HK-2 (cell line): ENCODE results near the gene PRKCZ.
"Not testable (repeated sequence)": the region's sequence is repeated elsewhere in the genome, so short reads cannot be mapped to it uniquely, and the experiment has no call there.

Experiments
- DNase-seq: peaks from one replicate; pipeline ENCODE4 v3.0.0-alpha.2; 2018; ENCODE audit not compliant: unreplicated experiment

PRKCZ gene

GRCh38 chr1:2115008-2115641 is 64.9 kb downstream of the PRKCZ start:
- DNase-seq = no peak

GRCh38 chr1:2115702-2116341 is 65.6 kb downstream of the PRKCZ start:
- no peak for DNase-seq

GRCh38 chr1:2119886-2120285 is 69.7 kb downstream of the PRKCZ start:
- DNase-seq = no peak

DNA sequence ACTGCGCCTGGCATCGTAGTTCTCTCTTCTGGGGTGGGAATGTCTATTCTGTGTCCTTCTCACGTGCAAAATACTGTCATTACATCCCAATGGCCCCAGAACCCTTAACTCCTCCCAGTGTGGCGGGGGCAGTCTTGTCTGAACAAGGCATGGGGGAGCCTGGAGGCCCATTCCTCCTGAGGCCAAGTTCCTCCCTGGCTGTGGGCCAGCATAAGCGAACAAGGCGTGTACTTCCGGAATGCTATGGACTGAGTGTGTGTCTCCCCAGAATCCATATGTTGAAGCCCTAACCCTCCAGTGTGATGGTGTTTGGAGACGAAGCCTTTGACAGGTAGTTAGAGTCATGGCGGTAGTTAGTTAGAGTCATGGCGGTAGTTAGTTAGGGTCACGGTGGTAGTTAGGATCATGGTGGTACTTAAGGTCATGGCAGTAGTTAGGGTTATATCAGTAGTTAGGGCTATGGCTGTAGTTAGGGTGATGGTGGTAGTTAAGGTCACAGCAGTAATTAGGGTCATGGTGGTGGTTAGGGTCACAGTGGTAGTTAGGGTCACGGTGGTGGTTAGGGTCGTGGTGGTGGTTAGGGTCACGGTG is 71.0 kb downstream of the PRKCZ start:
- DNase-seq = no peak

DNA sequence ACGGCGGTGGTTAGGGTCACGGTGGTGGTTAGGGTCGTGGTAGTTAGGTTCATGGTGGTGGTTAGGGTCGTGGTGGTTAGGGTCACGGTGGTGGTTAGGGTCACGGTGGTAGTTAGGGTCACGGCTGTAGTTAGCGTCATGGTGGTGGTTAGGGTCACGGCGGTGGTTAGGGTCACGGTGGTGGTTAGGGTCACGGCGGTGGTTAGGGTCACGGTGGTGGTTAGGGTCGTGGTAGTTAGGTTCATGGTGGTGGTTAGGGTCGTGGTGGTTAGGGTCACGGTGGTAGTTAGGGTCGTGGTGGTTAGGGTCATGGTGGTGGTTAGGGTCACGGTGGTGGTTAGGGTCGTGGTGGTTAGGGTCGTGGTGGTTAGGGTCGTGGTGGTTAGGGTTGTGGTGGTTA is 71.6 kb downstream of the PRKCZ start:
- not testable (repeated sequence) for DNase-seq

- no peak for DNase-seq
Observed at GRCh38 chr1:2124446-2125198, 74.4 kb downstream of the PRKCZ start.

DNA sequence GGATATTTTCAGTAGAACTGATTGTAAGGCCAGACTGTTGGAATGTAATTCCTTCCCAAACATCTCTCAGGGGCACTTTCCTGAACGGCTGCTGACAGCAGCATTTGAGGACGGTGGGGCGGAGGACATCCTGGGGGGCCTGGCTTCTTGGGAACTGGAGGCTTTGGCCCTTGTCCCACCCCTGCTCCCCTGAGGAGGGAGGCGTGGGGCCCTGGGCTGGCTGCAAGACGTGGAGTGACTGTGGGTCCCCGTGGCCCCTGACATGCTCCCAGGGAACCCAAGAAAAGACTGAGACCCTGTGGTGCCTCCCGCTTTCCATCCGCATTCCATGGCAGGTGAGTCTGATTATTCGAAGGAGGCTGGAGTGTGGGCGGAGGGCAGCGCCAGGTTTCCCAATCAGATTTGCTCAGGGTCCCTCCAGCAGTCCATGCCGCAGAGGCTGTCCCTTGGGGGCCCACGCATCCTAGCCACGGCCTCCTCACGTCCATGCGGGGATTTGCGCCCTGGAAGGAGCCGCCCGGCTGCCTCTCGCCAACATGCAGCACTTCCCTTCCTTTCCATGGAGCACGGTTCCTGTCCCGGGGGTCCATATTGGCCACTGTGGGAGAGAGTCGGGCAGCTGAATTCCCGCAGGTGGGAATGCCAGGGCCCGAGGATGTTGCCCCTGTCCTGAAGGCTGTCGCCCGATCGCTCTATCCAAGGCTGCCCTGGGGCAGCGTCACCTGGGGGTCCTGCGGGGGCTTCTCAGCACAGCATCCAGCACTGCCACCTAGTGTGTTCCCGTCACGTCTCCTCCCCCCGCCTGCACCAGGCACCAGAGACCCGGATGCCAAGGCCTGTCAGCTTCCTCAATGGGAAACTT is 75.4 kb downstream of the PRKCZ start:
- DNase-seq = no peak

- DNase-seq = no peak
Observed at GRCh38 chr1:2126331-2127186, 76.3 kb downstream of the PRKCZ start.

DNA sequence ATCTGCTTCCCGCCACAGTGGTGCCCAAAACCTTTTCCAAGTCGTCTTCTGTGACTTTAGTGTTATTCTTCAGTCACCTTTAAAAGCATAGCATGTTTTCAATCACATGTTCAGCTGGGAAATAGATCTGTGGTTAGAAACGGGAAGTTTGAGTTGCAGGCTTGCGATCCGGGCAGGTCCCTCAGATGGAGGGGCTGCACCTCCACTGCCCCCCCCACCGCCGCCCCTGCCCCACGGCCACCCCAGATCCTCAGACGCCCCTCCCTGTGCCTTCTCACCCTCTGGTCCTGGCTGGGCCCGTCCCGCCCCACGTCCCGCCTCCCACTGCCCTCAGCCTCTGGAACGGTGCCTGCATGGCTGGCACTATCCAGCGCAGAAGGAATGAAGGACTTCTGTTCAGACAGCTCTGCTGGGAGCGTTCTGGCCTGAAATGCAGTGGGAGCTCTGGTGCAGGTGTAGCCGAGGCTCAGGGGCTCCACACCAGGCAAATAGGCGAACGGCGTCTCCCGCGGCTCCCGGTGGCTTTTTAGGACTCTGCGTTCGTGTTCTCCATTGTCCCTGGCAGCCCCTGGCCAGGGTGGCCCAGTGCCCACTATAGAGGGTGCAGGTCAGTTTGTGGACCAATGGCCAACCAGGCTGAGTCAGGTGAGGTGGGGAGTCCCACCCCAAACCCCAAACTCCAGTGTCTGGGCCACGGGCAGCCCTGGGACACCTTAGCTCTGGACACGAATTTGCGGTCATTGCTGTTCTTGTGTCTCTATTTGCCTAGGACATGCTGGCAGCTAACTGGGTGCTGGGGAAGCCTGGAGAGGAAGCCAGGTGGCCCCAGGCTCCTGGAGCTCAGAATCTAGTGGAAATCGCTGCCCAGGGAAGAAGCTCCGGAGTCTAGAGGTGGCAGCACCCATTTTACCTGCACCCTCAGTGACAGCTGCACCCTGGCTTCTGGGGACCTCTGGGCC is 77.3 kb downstream of the PRKCZ start:
- no peak for DNase-seq

- no peak for DNase-seq
Observed at GRCh38 chr1:2128189-2128901, 78.1 kb downstream of the PRKCZ start.

DNA sequence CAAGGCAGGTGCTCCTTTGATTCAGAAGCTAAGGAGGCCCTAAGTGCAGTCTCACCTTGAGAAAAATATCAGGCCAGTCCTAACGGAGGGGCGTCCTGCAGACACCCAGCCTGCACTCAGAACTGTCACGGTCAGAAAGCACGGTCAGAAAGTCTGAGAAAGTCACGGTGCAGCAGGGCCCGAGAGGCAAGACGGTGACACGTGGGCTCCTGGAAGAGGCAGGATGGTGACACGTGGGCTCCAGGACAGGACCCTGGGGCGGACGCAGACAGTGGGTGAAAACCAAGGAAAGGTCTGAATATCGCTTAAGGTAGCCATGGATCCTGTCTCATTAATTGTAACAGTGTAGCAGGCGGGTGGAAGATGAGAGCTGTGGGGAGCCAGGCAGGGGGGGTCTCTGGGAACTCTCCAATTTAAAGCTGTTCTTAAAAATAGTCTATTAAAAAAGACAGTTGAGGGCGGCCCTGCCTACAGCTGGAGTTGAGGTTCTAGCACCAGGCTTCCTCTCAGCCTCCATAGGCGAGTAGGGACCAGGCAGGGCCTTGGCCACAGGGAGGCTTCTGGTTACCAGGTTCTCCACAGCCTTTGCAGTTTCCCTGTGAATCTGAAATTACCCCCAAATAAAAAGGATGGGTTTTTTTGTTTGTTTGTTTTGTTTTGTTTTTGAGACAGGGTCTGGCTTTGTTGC is 79.2 kb downstream of the PRKCZ start:
- DNase-seq = no peak

GRCh38 chr1:2130156-2130555 is 79.9 kb downstream of the PRKCZ start:
- no peak for DNase-seq

- no peak for DNase-seq
Observed at GRCh38 chr1:2130871-2131289, 80.7 kb downstream of the PRKCZ start.

GRCh38 chr1:2132222-2133038 is 82.2 kb downstream of the PRKCZ start:
- DNase-seq = no peak

DNA sequence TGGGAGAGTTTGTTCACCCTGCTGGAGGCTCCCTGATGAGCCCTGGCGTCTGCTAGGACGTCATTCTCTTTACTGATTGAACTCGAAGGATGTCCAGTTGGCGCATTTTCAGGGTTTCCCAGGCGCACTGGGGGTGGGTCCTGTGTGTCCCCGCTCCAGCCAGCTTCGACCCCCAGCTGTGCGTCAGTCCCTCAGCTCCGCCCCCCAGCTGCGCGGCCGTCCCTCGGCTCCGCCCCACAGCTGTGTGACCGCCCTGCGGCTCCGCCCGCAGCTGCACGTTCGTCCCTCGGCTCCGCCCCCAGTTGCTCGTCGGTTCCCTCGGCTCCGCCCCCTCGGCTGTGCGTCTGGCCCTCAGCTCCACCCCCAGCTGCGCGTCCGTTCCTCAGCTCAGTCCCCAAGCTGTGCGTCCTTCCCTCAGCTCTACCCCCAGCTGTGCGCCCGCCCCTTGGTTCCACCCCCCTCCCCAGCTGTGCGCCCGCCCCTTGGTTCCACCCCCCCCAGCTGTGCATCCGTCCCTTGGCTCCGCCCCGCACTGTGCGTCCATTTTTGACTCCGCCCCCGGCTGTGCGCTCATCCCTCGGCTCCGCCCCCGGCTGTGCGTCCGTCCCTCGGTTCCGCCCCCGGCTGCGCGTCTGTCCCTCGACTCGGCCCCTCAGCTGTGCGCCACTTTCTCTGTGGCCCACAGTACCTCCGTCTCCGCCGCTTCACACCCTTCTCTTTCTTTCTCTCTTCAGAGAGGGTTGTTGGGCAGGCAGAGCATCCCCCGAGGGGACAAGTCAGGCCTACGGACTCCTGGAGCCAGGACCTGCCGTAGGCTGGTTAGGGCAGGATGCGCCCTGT is 83.0 kb downstream of the PRKCZ start:
- DNase-seq = no peak

- no peak for DNase-seq
Observed at GRCh38 chr1:2133879-2134215, 83.6 kb downstream of the PRKCZ start.

- no peak for DNase-seq
Observed at GRCh38 chr1:2134266-2134620, 84.0 kb downstream of the PRKCZ start.
